Vagina (tissue), 2 donors: ENCODE results near the gene LEKR1. TPM values are rescaled to one million over a fixed set of nuclear protein-coding genes. Genes with fewer than 3 reads are reported as not detected.

ENCODE experiments used
- DNase-seq, 2 donors: peaks; one replicate each; pipeline ENCODE4 v3.0.0-alpha.2; 2017; ENCODE audit errors: extremely low spot score in 2 of 2
- H3K27ac ChIP-seq: fragments of 200-600 bp; sonication (generic); one replicate; pipeline ENCODE4 v1.5.1; 2019
- H3K27me3 ChIP-seq: fragments of 200-600 bp; sonication (generic); one replicate; pipeline ENCODE4 v1.5.1; 2019
- H3K36me3 ChIP-seq, 2 donors: fragments of 200-600 bp; sonication (generic); one replicate each; pipeline ENCODE4 v1.5.1; 2017 to 2019
- H3K4me1 ChIP-seq: fragments of 200-600 bp; sonication (generic); one replicate; pipeline ENCODE4 v1.5.1; 2019
- H3K4me3 ChIP-seq, 2 donors: fragments of 200-600 bp; sonication (generic); 1 replicate in 1 of 2; 2 replicates in 1 of 2; pipeline ENCODE4 v1.5.1; 2016 to 2019
- H3K9me3 ChIP-seq: fragments of 200-600 bp; sonication (generic); one replicate; pipeline ENCODE4 v1.5.1; 2019
- POLR2A ChIP-seq, 2 donors: fragments of 450-650 bp; IDR thresholded peaks; one replicate each; pipeline ENCODE4 v1.6.1; 2017; ENCODE audit warnings: antibody characterized with exemption in 2 of 2, mild to moderate bottlenecking in 2 of 2, moderate library complexity in 2 of 2
- POLR2AphosphoS5 ChIP-seq, 2 donors: sonication (generic); formaldehyde crosslinking; IDR thresholded peaks; one replicate each; pipeline ENCODE4 v1.9.0; 2017; ENCODE audit warnings: antibody characterized with exemption in 2 of 2, mild to moderate bottlenecking in 2 of 2, low read depth in 1 of 2; ENCODE audit not compliant: insufficient read depth in 1 of 2
- intact Hi-C: fragments of 100-400 bp; cut with DNase I; formaldehyde crosslinking; loops from one replicate; pipeline ENCODE4 v1.15.1; 2023
- total RNA-seq: library from RNA; depleted of rRNA; stranded (reverse); fragments of >200 nt; gene quantifications from one replicate; pipeline ENCODE4 v1.2.3, GENCODE V29; 2016
- TF ChIP-seq, protein P1 (sequence below), 3 experiments: fragments of 450-650 bp in 2 of 3; fragments of 200-600 bp in 1 of 3; sonication (generic) in 1 of 3; IDR thresholded peaks; one replicate each; pipeline ENCODE4 v1.5.1; 2017 to 2019; ENCODE audit warnings: antibody characterized with exemption in 3 of 3, mild to moderate bottlenecking in 2 of 3, moderate library complexity in 2 of 3

LEKR1 gene
- total RNA-seq, 1 donor from 2014 or later: not detected

DNA sequence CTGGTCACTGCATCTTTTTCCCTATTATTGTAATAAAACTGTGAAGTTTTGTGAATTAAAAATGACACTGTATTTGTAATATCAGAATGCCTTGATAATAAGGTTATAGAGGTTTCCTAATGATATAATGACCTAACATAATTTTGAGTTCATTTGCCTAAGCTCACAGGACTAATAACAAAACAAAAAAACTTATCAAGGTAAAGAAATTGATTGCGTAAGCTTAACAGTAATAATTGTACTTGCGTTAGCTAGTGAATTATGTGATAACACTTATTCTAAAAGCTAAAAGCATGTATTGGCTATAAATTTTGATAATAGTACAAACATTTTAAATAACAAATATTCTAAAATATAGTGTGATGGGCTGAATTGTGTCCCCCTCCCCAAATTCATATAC is 112.6 kb downstream of the LEKR1 start:
- TF ChIP-seq POLR2AphosphoS5 (IDR thresholded peaks at IDR 0.05; ENCODE audit: insufficient read depth in 1 of 2, low read depth in 1 of 2): no peak
- no peak for TF ChIP-seq POLR2A (IDR thresholded peaks at IDR 0.05)
- TF ChIP-seq, protein P1, sequence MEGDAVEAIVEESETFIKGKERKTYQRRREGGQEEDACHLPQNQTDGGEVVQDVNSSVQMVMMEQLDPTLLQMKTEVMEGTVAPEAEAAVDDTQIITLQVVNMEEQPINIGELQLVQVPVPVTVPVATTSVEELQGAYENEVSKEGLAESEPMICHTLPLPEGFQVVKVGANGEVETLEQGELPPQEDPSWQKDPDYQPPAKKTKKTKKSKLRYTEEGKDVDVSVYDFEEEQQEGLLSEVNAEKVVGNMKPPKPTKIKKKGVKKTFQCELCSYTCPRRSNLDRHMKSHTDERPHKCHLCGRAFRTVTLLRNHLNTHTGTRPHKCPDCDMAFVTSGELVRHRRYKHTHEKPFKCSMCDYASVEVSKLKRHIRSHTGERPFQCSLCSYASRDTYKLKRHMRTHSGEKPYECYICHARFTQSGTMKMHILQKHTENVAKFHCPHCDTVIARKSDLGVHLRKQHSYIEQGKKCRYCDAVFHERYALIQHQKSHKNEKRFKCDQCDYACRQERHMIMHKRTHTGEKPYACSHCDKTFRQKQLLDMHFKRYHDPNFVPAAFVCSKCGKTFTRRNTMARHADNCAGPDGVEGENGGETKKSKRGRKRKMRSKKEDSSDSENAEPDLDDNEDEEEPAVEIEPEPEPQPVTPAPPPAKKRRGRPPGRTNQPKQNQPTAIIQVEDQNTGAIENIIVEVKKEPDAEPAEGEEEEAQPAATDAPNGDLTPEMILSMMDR (IDR thresholded peaks at IDR 0.05): no peak
- no peak overlapping the region for H3K4me3 ChIP-seq
- no peak overlapping the region for H3K27ac ChIP-seq
- no peaks in the 10 kb centered on the region for H3K9me3 ChIP-seq
- H3K36me3 ChIP-seq: no peaks in the 10 kb centered on the region
- no peaks in the 10 kb centered on the region for H3K4me1 ChIP-seq
- intact Hi-C loops: no loop called here
- no peaks in the 10 kb centered on the region for H3K27me3 ChIP-seq
- DNase-seq: no peak

DNA sequence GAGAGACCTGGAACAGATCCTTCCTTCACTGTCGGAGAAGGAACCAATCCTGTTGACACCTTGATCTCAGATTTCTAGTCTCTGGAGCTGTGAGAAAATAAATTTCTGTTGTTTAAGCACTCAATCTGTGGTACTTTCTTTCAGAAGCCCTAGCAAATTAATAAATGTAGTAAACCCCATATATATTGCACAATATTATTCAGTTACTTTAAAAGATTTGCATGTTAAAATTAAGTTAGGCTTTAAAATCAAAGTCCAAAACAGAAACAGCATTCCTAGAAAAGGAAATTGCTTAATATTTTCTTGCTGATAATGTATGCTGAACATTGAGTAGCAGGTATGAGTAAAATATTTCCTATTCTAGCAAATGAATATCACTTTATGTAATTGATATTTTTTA is 113.2 kb downstream of the LEKR1 start:
- H3K27ac ChIP-seq: no peak overlapping the region
- H3K27me3 ChIP-seq: no peaks in the 10 kb centered on the region
- no peak for DNase-seq
- H3K9me3 ChIP-seq: no peaks in the 10 kb centered on the region
- H3K4me3 ChIP-seq: no peak overlapping the region
- TF ChIP-seq POLR2AphosphoS5 (IDR thresholded peaks at IDR 0.05; ENCODE audit: insufficient read depth in 1 of 2, low read depth in 1 of 2): no peak
- no peak for TF ChIP-seq POLR2A (IDR thresholded peaks at IDR 0.05)
- TF ChIP-seq, protein P1 (IDR thresholded peaks at IDR 0.05): no peak
- no peaks in the 10 kb centered on the region for H3K4me1 ChIP-seq
- H3K36me3 ChIP-seq: no peaks in the 10 kb centered on the region
- intact Hi-C loops: no loop called here

DNA sequence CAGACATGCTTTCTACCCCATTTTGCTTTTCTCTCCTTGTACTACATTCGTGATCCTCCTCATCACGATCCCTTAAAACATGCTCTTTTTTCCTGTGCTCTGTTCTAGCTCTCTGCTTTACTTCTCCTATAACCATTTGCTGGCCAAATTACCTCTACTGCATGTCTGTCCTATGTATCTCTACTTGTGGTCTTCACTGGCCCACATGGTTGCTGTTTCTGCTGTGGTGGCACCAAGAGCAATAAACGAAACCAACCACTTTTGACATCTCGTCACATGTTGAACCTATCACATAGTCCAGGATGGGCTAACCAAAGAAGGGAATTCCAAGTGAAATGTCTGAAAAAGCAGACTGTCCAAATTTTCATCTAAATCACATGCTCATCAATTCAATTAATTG is 115.2 kb downstream of the LEKR1 start:
- Histone ChIP-seq H3K27ac (no peak overlapping the region), H3K27me3 (no peaks in the 10 kb centered on the region), H3K4me1 (no peaks in the 10 kb centered on the region), H3K4me3 (no peak overlapping the region), H3K36me3 (no peaks in the 10 kb centered on the region), H3K9me3 (no peaks in the 10 kb centered on the region)
- intact Hi-C loops: no loop called here
- DNase-seq: no peak
- TF ChIP-seq POLR2A (IDR thresholded peaks at IDR 0.05) (no peak), POLR2AphosphoS5 (IDR thresholded peaks at IDR 0.05; ENCODE audit: insufficient read depth in 1 of 2, low read depth in 1 of 2) (no peak)
- TF ChIP-seq, protein P1 (IDR thresholded peaks at IDR 0.05): no peak

- H3K36me3 ChIP-seq: no peaks in the 10 kb centered on the region
- TF ChIP-seq, protein P1 (IDR thresholded peaks at IDR 0.05): no peak
- TF ChIP-seq POLR2A (IDR thresholded peaks at IDR 0.05) (no peak), POLR2AphosphoS5 (IDR thresholded peaks at IDR 0.05; ENCODE audit: insufficient read depth in 1 of 2, low read depth in 1 of 2) (no peak)
- no peaks in the 10 kb centered on the region for H3K4me1 ChIP-seq
- H3K9me3 ChIP-seq: no peaks in the 10 kb centered on the region
- DNase-seq: no peak
- no peak overlapping the region for H3K4me3 ChIP-seq
- intact Hi-C loops: no loop called here
- no peak overlapping the region for H3K27ac ChIP-seq
- no peaks in the 10 kb centered on the region for H3K27me3 ChIP-seq
Observed at GRCh38 chr3:156948402-156949210, 122.5 kb downstream of the LEKR1 start.

DNA sequence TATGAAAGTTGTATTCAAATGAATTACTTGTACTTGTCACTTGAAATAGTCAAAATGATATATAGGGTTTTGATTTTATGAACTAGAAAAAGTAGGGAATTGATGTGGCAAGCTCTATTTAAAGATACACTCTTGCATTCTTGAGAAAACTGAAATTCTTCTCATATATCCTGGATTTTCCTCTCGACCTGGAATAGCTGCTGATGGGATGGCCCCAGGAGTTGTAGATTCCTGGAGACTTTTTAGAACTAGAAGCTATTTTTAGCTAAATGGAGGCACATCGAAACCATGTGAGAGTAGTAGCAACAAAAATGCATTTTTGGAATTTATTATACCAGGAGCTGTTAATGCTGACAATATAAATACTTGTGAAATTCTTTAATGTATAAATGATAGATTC is 125.9 kb downstream of the LEKR1 start:
- intact Hi-C loops: no loop called here
- H3K27ac ChIP-seq: no peak overlapping the region
- no peaks in the 10 kb centered on the region for H3K9me3 ChIP-seq
- no peaks in the 10 kb centered on the region for H3K36me3 ChIP-seq
- H3K27me3 ChIP-seq: no peaks in the 10 kb centered on the region
- no peak overlapping the region for H3K4me3 ChIP-seq
- TF ChIP-seq, protein P1 (IDR thresholded peaks at IDR 0.05): no peak
- no peak for TF ChIP-seq POLR2AphosphoS5 (IDR thresholded peaks at IDR 0.05; ENCODE audit: insufficient read depth in 1 of 2, low read depth in 1 of 2)
- no peak for TF ChIP-seq POLR2A (IDR thresholded peaks at IDR 0.05)
- no peak for DNase-seq
- no peaks in the 10 kb centered on the region for H3K4me1 ChIP-seq
